A549 treated with RU486 at 1 μM for 4 hours (cell line): Measurements from ENCODE around the gene CXCR1. TPM values are rescaled to one million over a fixed set of nuclear protein-coding genes. Genes with fewer than 3 reads are reported as not detected.

Source experiments
- total RNA-seq: library from RNA; stranded (reverse); fragments of 200-300 nt; extraction: Qiagen RNA extraction; gene quantifications from 5 replicates; pipeline ENCODE4 v1.2.3, GENCODE V29; 2022; ENCODE audit warnings: low read depth

CXCR1 gene
- total RNA-seq: not detected in 5 replicates

GRCh38 chr2:218166791-218167190 is at the start of gene CXCR1:
CXCR1 (minus strand) TSS chr2:218166962; CDS start chr2:218165211, 1,751 bp downstream.

GRCh38 chr2:218125626-218126080 is 41.1 kb downstream of the CXCR1 start, which contains the start of gene CXCR2:
CXCR2 (plus strand) TSS chr2:218126028; CDS start chr2:218134802, 8,774 bp downstream.

Other genes starting within 250 kb of the CXCR1 start
- gene TNS1, start 164.0 kb downstream of the CXCR1 start, total RNA-seq: 5.3 to 13.3 TPM (median 9.4 TPM) in 5 replicates
- gene RUFY4, start 97.7 kb downstream of the CXCR1 start, total RNA-seq: not detected in 5 replicates
- not detected in 5 replicates for gene CXCR2, start 40.9 kb downstream of the CXCR1 start, total RNA-seq
- gene ARPC2, start 50.2 kb upstream of the CXCR1 start, total RNA-seq: 272 to 316 TPM (median 301 TPM) in 5 replicates
- 0.09 to 0.21 TPM (median 0.13 TPM) in 4 of 5 replicates, not detected in the other for gene GPBAR1, start 94.1 kb upstream of the CXCR1 start, total RNA-seq
- 112 to 185 TPM (median 124 TPM) in 5 replicates for gene AAMP, start 103.2 kb upstream of the CXCR1 start, total RNA-seq
- gene PNKD, start 103.6 kb upstream of the CXCR1 start, total RNA-seq: 51.0 to 68.8 TPM (median 66.6 TPM) in 5 replicates
- 114 to 128 TPM (median 126 TPM) in 5 replicates for gene TMBIM1, start 125.5 kb upstream of the CXCR1 start, total RNA-seq
- 0.20 TPM in 1 of 5 replicates, not detected in the others for gene CATIP, start 189.9 kb upstream of the CXCR1 start, total RNA-seq
- 0.16 to 0.27 TPM (median 0.21 TPM) in 5 replicates for gene SLC11A1, start 215.3 kb upstream of the CXCR1 start, total RNA-seq
- 57.9 to 72.9 TPM (median 69.3 TPM) in 5 replicates for gene CTDSP1, start 232.9 kb upstream of the CXCR1 start, total RNA-seq